HepG2 (cell line): ENCODE data around the gene MBD3L5. TPM values are rescaled to one million over a fixed set of nuclear protein-coding genes. Genes with fewer than 3 reads are reported as not detected.

Source experiments
- BRF2 ChIP-seq: sonication (generic); formaldehyde crosslinking; IDR thresholded peaks from 2 replicates; pipeline ENCODE4 v1.8.1; 2022; ENCODE audit warnings: mild to moderate bottlenecking, missing genetic modification reagents
- HOXD1 ChIP-seq: sonication (generic); formaldehyde crosslinking; IDR thresholded peaks from 2 replicates; pipeline ENCODE4 v1.5.0; 2020; ENCODE audit warnings: missing genetic modification reagents
- IRX3 ChIP-seq: sonication (generic); formaldehyde crosslinking; IDR thresholded peaks from 2 replicates; pipeline ENCODE4 v1.8.1; 2023; ENCODE audit warnings: mild to moderate bottlenecking, low read depth, missing genetic modification reagents, borderline replicate concordance
- KLF13 ChIP-seq: sonication (generic); formaldehyde crosslinking; IDR thresholded peaks from 2 replicates; pipeline ENCODE4 v1.4.0; 2020; ENCODE audit warnings: mild to moderate bottlenecking, missing genetic modification reagents
- MXI1 ChIP-seq: IDR thresholded peaks from 3 replicates; pipeline ENCODE4 v1.6.1; 2012; ENCODE audit warnings: low read depth, low read length, inconsistent platforms, borderline replicate concordance
- NFKBIZ ChIP-seq: IDR thresholded peaks from 2 replicates; pipeline ENCODE4 v1.6.1; 2018; ENCODE audit warnings: missing genetic modification reagents, missing compliant biosample characterization
- REL ChIP-seq: sonication (generic); formaldehyde crosslinking; conservative IDR thresholded peaks from 2 replicates; pipeline ENCODE4 v1.8.0; 2022; ENCODE audit warnings: mild to moderate bottlenecking, missing genetic modification reagents, moderate library complexity
- SNAPC5 ChIP-seq: sonication (generic); formaldehyde crosslinking; IDR thresholded peaks from 2 replicates; pipeline ENCODE4 v1.8.1; 2023; ENCODE audit warnings: mild to moderate bottlenecking, missing genetic modification reagents, borderline replicate concordance
- ZNF256 ChIP-seq: sonication (generic); formaldehyde crosslinking; conservative IDR thresholded peaks from 2 replicates; pipeline ENCODE4 v1.4.0; 2020; ENCODE audit warnings: missing genetic modification reagents
- ZNF740 ChIP-seq: sonication (generic); formaldehyde crosslinking; IDR thresholded peaks from 2 replicates; pipeline ENCODE4 v1.4.0; 2020; ENCODE audit warnings: missing genetic modification reagents
- polyA plus RNA-seq, 8 experiments: library from polyadenylated mRNA; depleted of rRNA in 3 of 8; stranded (reverse) in 7 of 8; unstranded in 1 of 8; fragments of >200 nt; fragmentation: Illumina TruSeq in 4 of 8; extraction: Trizol in 4 of 8; gene quantifications; 2 replicates each; pipeline versions ENCODE4 v1.2.1 to v1.2.3, GENCODE V29; 2011 to 2016; ENCODE audit warnings: low read depth in 4 of 8, missing spikeins in 1 of 8, mixed read lengths in 1 of 8; ENCODE audit not compliant: insufficient read depth in 1 of 8
- total RNA-seq, 5 experiments: library from RNA; depleted of rRNA; stranded (reverse); fragments of >200 nt; fragmentation: Illumina TruSeq; extraction: Trizol; gene quantifications; 2 replicates each; pipeline ENCODE4 v1.2.3, GENCODE V29; 2016; ENCODE audit warnings: low read depth in 1 of 5
- TF ChIP-seq, protein P1 (sequence below), 2 experiments: IDR thresholded peaks; 2 replicates each; pipeline ENCODE4 v1.6.1; 2011 to 2012; ENCODE audit warnings: low read length in 2 of 2, borderline replicate concordance in 1 of 2, low read depth in 1 of 2, mild to moderate bottlenecking in 1 of 2, moderate library complexity in 1 of 2
- TF ChIP-seq, protein P2 (sequence below): sonication (generic); formaldehyde crosslinking; IDR thresholded peaks from 2 replicates; pipeline ENCODE4 v1.4.0; 2020; ENCODE audit warnings: missing genetic modification reagents, mild to moderate bottlenecking, borderline replicate concordance
- TF ChIP-seq, protein P3 (sequence below): IDR thresholded peaks from 2 replicates; pipeline ENCODE4 v1.6.1; 2016; ENCODE audit warnings: low read depth, missing genetic modification reagents, missing compliant biosample characterization

The MBD3L5 gene
- total and polyA plus RNA-seq, 2 of the 13 experiments (the other 11 are each of a cell fraction or from before 2014, with no cell fraction given), result not detected

DNA sequence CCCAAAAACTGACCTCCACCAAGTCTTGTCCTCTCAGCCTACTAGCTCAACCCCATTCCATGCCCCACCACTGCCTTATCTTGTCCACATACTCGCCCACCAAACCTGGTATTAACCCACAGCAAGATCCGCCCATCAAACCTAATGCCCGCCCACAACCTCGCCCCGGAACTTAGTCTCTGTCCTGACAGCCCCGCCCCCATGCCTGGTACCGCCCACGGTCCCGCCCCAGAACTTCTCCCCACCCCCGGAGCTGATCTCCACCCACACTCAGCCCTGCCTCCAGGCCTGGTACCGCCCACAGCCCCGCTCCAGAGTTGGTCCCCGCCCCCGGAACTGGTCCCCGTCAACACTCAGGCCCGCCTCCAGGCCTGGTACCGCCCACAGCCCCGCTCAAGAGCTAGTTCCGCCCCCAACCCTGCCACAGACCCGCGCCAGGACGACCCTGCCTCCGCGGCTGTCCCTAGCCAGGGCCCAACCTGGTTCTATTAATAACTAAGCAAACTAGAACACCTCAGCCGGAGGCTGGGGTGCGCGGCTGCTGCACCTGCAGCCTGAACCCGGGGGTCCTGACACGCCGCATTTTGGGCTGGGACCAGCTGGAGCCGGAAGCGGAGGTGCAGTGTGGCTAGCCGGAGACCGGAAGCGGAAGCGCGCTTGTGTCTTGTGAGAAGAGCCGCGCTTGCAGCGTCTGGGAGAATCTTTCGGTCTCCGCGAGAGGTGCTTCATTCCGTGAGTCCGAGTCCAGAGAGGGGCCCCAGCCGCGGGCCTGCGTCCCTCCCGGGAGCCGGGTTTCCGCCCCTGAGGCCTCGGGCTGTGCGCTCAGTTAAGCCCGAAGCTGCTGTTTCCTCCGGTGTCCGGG is 38.9 kb downstream of the MBD3L5 start, which contains the start of gene ZNF557 (continued):
- TF ChIP-seq, protein P1, sequence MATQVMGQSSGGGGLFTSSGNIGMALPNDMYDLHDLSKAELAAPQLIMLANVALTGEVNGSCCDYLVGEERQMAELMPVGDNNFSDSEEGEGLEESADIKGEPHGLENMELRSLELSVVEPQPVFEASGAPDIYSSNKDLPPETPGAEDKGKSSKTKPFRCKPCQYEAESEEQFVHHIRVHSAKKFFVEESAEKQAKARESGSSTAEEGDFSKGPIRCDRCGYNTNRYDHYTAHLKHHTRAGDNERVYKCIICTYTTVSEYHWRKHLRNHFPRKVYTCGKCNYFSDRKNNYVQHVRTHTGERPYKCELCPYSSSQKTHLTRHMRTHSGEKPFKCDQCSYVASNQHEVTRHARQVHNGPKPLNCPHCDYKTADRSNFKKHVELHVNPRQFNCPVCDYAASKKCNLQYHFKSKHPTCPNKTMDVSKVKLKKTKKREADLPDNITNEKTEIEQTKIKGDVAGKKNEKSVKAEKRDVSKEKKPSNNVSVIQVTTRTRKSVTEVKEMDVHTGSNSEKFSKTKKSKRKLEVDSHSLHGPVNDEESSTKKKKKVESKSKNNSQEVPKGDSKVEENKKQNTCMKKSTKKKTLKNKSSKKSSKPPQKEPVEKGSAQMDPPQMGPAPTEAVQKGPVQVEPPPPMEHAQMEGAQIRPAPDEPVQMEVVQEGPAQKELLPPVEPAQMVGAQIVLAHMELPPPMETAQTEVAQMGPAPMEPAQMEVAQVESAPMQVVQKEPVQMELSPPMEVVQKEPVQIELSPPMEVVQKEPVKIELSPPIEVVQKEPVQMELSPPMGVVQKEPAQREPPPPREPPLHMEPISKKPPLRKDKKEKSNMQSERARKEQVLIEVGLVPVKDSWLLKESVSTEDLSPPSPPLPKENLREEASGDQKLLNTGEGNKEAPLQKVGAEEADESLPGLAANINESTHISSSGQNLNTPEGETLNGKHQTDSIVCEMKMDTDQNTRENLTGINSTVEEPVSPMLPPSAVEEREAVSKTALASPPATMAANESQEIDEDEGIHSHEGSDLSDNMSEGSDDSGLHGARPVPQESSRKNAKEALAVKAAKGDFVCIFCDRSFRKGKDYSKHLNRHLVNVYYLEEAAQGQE (IDR thresholded peaks at IDR 0.05; ENCODE audit: borderline replicate concordance in 1 of 2, low read depth in 1 of 2, low read length in 2 of 2), result no peak
- TF ChIP-seq REL (no peak), MXI1 (no peak), KLF13 (0 out of 2 replicates have a peak, but pooled peaks have one; percentile 56), NFKBIZ (CRISPR knock-in tag) (no peak), HOXD1 (peak; percentile 35; the same call in 1 of the 2 replicates), IRX3 (no peak), BRF2 (CRISPR knock-in tag) (no peak), SNAPC5 (CRISPR knock-in tag) (peak; percentile 70; the same call in 1 of the 2 replicates), ZNF740 (no peak), ZNF256 (no peak)
- TF ChIP-seq, protein P2, sequence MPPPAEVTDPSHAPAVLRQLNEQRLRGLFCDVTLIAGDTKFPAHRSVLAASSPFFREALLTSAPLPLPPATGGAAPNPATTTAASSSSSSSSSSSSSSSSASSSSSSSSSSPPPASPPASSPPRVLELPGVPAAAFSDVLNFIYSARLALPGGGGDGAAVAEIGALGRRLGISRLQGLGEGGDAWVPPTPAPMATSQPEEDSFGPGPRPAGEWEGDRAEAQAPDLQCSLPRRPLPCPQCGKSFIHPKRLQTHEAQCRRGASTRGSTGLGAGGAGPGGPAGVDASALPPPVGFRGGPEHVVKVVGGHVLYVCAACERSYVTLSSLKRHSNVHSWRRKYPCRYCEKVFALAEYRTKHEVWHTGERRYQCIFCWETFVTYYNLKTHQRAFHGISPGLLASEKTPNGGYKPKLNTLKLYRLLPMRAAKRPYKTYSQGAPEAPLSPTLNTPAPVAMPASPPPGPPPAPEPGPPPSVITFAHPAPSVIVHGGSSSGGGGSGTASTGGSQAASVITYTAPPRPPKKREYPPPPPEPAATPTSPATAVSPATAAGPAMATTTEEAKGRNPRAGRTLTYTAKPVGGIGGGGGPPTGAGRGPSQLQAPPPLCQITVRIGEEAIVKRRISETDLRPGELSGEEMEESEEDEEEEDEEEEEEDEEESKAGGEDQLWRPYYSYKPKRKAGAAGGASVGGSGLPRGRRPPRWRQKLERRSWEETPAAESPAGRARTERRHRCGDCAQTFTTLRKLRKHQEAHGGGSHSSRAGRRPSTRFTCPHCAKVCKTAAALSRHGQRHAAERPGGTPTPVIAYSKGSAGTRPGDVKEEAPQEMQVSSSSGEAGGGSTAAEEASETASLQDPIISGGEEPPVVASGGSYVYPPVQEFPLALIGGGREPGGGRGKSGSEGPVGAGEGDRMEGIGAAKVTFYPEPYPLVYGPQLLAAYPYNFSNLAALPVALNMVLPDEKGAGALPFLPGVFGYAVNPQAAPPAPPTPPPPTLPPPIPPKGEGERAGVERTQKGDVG, result no peak
- TF ChIP-seq, protein P3, sequence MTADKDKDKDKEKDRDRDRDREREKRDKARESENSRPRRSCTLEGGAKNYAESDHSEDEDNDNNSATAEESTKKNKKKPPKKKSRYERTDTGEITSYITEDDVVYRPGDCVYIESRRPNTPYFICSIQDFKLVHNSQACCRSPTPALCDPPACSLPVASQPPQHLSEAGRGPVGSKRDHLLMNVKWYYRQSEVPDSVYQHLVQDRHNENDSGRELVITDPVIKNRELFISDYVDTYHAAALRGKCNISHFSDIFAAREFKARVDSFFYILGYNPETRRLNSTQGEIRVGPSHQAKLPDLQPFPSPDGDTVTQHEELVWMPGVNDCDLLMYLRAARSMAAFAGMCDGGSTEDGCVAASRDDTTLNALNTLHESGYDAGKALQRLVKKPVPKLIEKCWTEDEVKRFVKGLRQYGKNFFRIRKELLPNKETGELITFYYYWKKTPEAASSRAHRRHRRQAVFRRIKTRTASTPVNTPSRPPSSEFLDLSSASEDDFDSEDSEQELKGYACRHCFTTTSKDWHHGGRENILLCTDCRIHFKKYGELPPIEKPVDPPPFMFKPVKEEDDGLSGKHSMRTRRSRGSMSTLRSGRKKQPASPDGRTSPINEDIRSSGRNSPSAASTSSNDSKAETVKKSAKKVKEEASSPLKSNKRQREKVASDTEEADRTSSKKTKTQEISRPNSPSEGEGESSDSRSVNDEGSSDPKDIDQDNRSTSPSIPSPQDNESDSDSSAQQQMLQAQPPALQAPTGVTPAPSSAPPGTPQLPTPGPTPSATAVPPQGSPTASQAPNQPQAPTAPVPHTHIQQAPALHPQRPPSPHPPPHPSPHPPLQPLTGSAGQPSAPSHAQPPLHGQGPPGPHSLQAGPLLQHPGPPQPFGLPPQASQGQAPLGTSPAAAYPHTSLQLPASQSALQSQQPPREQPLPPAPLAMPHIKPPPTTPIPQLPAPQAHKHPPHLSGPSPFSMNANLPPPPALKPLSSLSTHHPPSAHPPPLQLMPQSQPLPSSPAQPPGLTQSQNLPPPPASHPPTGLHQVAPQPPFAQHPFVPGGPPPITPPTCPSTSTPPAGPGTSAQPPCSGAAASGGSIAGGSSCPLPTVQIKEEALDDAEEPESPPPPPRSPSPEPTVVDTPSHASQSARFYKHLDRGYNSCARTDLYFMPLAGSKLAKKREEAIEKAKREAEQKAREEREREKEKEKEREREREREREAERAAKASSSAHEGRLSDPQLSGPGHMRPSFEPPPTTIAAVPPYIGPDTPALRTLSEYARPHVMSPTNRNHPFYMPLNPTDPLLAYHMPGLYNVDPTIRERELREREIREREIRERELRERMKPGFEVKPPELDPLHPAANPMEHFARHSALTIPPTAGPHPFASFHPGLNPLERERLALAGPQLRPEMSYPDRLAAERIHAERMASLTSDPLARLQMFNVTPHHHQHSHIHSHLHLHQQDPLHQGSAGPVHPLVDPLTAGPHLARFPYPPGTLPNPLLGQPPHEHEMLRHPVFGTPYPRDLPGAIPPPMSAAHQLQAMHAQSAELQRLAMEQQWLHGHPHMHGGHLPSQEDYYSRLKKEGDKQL (CRISPR knock-in tag), result no peak
